ENCODE data around the gene DLGAP3. TPM values are rescaled to one million over a fixed set of nuclear protein-coding genes. Genes with fewer than 3 reads are reported as not detected.

DLGAP3 gene
- total RNA-seq, 4 donors from 2014 or later = 0.15 TPM; not detected in 3

DNA sequence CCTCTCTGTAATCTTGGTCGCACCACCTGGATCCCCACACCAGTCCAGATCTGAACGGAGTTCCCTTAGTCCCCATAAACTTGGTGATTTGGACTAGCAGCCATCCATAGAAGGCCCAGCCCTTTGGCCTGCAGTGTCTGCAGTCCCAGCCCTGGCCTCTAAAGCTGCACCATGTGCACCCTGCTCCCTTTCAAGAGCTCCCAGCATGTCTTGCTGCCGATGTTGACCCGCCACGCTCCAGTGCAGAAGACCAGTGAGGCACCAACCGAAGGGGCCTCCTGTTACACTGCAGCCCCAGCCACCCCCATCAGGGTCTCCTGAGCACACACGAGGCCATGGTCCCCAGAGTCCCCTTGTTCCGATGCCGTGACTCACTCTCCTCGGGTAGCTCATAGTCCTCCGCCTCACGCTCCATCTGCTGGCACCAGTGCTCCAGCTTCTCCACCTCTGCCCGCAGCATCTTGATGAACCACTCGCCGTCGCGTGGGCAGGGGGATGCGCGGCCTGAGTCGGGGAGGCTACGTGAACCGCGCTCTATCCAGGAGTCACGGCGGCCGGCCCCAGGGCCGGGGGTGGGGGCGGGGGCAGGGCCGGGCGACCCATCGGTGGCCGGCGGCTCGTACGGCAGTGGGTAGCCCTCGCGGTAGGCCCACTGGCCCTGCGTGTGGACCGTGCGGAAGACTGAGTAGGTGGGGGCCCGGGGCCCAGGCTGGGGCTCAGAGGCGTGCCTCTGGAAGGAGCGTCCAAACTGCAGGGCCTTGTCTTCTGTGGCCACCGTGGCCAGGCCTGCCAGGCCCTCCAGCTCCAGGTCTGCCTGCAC lies 61.0 kb downstream of the DLGAP3 start:
- in situ Hi-C loops (cut with MboI; ENCODE audit: low sequenced_read_pairs in 4 of 4) (loop anchor here in 1 of 4 donors (25.0 kb wide), 1 partner anchor 319 kb away; the partner anchor contains the start of gene SFPQ), intact Hi-C loops (cut with DNase I; ENCODE audit: low total_unique reads) (loop anchor here (5.0 to 10.0 kb wide), 2 partner anchors 81 to 326 kb away; partner anchors contain the start of gene SFPQ)
- peaks cover 4 to 8% (median 4%) of the 10 kb centered on the region in 3 donors for H3K27me3 ChIP-seq
- no peaks in the 10 kb centered on the region for H3K36me3 ChIP-seq
- peaks cover 5 to 6% of the 10 kb centered on the region in 2 donors for H3K4me1 ChIP-seq
- TF ChIP-seq, protein P1, sequence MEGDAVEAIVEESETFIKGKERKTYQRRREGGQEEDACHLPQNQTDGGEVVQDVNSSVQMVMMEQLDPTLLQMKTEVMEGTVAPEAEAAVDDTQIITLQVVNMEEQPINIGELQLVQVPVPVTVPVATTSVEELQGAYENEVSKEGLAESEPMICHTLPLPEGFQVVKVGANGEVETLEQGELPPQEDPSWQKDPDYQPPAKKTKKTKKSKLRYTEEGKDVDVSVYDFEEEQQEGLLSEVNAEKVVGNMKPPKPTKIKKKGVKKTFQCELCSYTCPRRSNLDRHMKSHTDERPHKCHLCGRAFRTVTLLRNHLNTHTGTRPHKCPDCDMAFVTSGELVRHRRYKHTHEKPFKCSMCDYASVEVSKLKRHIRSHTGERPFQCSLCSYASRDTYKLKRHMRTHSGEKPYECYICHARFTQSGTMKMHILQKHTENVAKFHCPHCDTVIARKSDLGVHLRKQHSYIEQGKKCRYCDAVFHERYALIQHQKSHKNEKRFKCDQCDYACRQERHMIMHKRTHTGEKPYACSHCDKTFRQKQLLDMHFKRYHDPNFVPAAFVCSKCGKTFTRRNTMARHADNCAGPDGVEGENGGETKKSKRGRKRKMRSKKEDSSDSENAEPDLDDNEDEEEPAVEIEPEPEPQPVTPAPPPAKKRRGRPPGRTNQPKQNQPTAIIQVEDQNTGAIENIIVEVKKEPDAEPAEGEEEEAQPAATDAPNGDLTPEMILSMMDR (IDR thresholded peaks at IDR 0.05 in 4 of 5, conservative IDR thresholded peaks at IDR 0.05 in 1 of 5) = no peak
- no peak for TF ChIP-seq POLR2A (IDR thresholded peaks at IDR 0.05)
- DNase-seq = no peak
- no peak for ATAC-seq
- H3K9me3 ChIP-seq = no peaks in the 10 kb centered on the region
- no peak overlapping the region for H3K27ac ChIP-seq
- H3K4me3 ChIP-seq = no peak overlapping the region

DNA sequence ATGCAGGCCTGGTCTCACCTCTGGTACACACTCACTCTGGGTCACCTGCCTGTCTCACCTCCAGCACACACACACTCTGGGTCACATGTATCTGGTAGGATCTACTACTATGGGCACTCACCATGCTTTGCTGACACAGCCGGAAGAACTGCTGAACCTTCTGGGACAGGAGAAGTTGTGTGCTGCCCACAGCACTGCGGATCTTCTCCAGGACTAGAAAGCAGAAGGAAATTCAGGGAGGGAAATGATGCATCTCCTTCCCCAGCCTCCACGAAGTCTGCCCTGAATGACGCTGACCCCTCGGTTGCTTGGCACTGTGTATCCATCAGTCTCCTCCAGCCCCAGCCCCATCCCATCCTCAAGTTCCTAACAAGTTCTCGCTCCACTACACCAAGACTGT lies 62.0 kb downstream of the DLGAP3 start:
- H3K27me3 ChIP-seq = peaks cover 0 to 8% (median 0%) of the 10 kb centered on the region in 3 donors
- in situ Hi-C loops (cut with MboI; ENCODE audit: low sequenced_read_pairs in 4 of 4) = loop anchor here in 1 of 4 donors (25.0 kb wide), 1 partner anchor 320 kb away; the partner anchor contains the start of gene SFPQ
- no peaks in the 10 kb centered on the region for H3K36me3 ChIP-seq
- ATAC-seq = no peak
- TF ChIP-seq, protein P1 (IDR thresholded peaks at IDR 0.05 in 4 of 5, conservative IDR thresholded peaks at IDR 0.05 in 1 of 5) = no peak
- no peak for TF ChIP-seq POLR2A (IDR thresholded peaks at IDR 0.05)
- H3K4me1 ChIP-seq = peaks cover 5 to 6% of the 10 kb centered on the region in 2 donors
- DNase-seq = no peak
- no peak overlapping the region for H3K4me3 ChIP-seq
- H3K9me3 ChIP-seq = no peaks in the 10 kb centered on the region
- intact Hi-C loops (cut with DNase I; ENCODE audit: low total_unique reads) = loop anchor here (5.0 to 10.0 kb wide), 2 partner anchors 80 to 327 kb away; partner anchors contain the start of gene SFPQ
- H3K27ac ChIP-seq = no peak overlapping the region

DNA sequence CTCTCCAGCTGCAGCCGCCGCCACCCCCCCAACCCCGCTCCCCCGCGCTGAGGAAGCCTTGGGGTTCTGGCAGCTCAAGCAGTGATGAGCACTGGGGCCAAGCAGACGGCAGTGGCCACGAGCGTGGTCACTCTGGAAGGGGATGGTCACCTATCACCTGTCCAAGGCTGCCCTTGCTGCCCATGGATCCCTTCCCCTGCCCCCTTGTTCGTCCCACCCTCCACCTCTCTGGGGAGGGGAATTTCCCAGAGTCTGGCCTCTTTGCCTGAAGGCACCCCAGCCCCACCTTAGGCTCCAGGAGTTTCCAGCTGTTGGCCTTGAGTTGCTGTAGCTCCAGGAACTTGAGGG lies 62.7 kb downstream of the DLGAP3 start:
- Histone ChIP-seq H3K9me3 (no peaks in the 10 kb centered on the region), H3K27me3 (peaks cover 0 to 5% (median 0%) of the 10 kb centered on the region in 3 donors), H3K4me3 (peak overlapping the region; percentile 77 to 98 (median 85)), H3K4me1 (peaks cover 5 to 6% of the 10 kb centered on the region in 2 donors), H3K36me3 (no peaks in the 10 kb centered on the region), H3K27ac (peak overlapping the region; percentile 64 to 82 (median 77))
- DNase-seq = no peak
- intact Hi-C loops (cut with DNase I; ENCODE audit: low total_unique reads) = loop anchor here (5.0 to 10.0 kb wide), 2 partner anchors 79 to 328 kb away; partner anchors contain the start of gene SFPQ
- no peak for ATAC-seq
- in situ Hi-C loops (cut with MboI; ENCODE audit: low sequenced_read_pairs in 4 of 4) = loop anchor here in 1 of 4 donors (25.0 kb wide), 1 partner anchor 321 kb away; the partner anchor contains the start of gene SFPQ
- TF ChIP-seq, protein P1 (IDR thresholded peaks at IDR 0.05 in 4 of 5, conservative IDR thresholded peaks at IDR 0.05 in 1 of 5) = no peak
- TF ChIP-seq POLR2A (IDR thresholded peaks at IDR 0.05) = no peak

DNA sequence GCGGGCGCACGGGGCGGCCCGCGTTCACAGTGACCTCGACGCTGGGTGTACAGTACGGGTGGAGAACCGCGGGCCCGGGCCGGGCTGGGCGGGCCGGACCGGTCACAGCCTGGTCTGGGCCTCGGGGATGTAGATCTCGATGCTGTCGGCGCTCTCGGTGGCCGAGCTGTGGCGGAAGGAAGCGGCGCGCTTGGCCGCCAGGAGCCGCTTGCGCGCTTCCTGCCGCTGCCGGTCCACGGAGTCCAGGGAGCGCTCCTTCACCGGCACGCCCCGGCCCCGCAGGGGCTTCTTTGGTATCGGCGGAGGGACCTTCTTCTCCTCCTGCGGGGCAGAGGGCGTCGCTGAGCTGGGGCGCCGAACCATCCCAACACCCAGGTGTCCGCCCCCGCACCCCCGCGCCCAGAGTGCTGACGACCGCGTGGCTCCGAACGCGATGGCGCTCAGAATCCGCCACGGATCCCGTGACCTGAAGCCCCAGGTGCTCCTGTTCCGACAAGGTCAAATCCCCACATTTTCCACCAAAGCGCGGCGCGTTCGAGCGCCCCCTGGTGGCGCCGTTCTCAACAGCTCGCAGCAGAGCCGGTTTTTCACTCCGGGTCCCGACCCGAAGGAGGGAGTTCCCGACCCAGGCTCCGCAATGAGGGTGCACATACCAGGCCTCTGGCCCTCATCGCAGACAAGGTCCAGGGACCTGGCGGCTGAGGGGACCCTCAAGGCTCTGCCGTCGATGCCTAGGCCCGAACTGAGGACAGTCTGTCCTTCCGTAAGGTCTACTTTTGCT lies 63.3 kb downstream of the DLGAP3 start:
- DNase-seq (peak; percentile 40 to 74), ATAC-seq (peak; percentile 77 to 88)
- peak; percentile 27 to 28 for TF ChIP-seq POLR2A (IDR thresholded peaks at IDR 0.05)
- TF ChIP-seq, protein P1 (IDR thresholded peaks at IDR 0.05 in 4 of 5, conservative IDR thresholded peaks at IDR 0.05 in 1 of 5) = peak; percentile 84 to 97 (median 96)
- intact Hi-C loops (cut with DNase I; ENCODE audit: low total_unique reads) (loop anchor here (5.0 to 10.0 kb wide), 2 partner anchors 79 to 329 kb away; partner anchors contain the start of gene SFPQ), in situ Hi-C loops (cut with MboI; ENCODE audit: low sequenced_read_pairs in 4 of 4) (loop anchor here in 1 of 4 donors (25.0 kb wide), 1 partner anchor 321 kb away; the partner anchor contains the start of gene SFPQ)
- H3K27me3 ChIP-seq = no peaks in the 10 kb centered on the region
- H3K36me3 ChIP-seq = no peaks in the 10 kb centered on the region
- peak overlapping the region; percentile 77 to 98 (median 85) for H3K4me3 ChIP-seq
- peak overlapping the region; percentile 64 to 82 (median 77) for H3K27ac ChIP-seq
- peaks cover 5 to 6% of the 10 kb centered on the region in 2 donors for H3K4me1 ChIP-seq
- no peaks in the 10 kb centered on the region for H3K9me3 ChIP-seq
